Upper lobe of left lung (tissue), 4 donors: ENCODE data around the gene PDCD2.

Experiments used
- POLR2A ChIP-seq, 4 donors: fragments of 450-650 bp; IDR thresholded peaks; one replicate each; pipeline ENCODE4 v1.5.1; 2016 to 2017; ENCODE audit warnings: antibody characterized with exemption in 4 of 4, mild to moderate bottlenecking in 2 of 4
- POLR2AphosphoS5 ChIP-seq, 2 donors: sonication (generic); formaldehyde crosslinking; IDR thresholded peaks; one replicate each; pipeline ENCODE4 v1.5.1; 2017; ENCODE audit warnings: antibody characterized with exemption in 2 of 2
- TF ChIP-seq, protein P1 (sequence below), 6 experiments: fragments of 450-650 bp in 4 of 6; fragments of 200-600 bp in 2 of 6; sonication (generic) in 2 of 6; IDR thresholded peaks; one replicate each; pipeline ENCODE4 v1.5.1; 2016 to 2019; ENCODE audit warnings: antibody characterized with exemption in 6 of 6

DNA sequence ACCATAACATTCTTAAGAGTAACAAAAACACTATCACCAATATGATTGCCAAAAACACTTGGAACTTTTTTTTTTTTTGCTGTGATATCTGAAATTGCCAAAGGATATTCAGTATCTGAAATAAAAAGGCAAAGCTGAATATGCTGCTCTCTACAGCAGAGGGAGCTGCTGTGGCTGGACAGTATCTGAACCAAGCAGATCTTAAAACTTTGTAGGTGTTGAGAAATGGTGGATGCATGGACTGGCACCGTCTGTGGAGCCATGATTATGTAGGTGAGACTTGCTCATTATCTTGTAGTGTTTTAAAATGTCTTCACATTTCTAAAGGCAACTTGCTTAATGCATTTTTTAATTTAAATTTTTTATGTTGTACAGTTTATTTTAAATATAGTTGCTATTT, 9.2 kb downstream of the PDCD2 start:
- TF ChIP-seq, protein P1, sequence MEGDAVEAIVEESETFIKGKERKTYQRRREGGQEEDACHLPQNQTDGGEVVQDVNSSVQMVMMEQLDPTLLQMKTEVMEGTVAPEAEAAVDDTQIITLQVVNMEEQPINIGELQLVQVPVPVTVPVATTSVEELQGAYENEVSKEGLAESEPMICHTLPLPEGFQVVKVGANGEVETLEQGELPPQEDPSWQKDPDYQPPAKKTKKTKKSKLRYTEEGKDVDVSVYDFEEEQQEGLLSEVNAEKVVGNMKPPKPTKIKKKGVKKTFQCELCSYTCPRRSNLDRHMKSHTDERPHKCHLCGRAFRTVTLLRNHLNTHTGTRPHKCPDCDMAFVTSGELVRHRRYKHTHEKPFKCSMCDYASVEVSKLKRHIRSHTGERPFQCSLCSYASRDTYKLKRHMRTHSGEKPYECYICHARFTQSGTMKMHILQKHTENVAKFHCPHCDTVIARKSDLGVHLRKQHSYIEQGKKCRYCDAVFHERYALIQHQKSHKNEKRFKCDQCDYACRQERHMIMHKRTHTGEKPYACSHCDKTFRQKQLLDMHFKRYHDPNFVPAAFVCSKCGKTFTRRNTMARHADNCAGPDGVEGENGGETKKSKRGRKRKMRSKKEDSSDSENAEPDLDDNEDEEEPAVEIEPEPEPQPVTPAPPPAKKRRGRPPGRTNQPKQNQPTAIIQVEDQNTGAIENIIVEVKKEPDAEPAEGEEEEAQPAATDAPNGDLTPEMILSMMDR (IDR thresholded peaks at IDR 0.05): no peak
- TF ChIP-seq POLR2A (IDR thresholded peaks at IDR 0.05) (no peak), POLR2AphosphoS5 (IDR thresholded peaks at IDR 0.05) (no peak)
